Keratinocyte (primary cell): ENCODE data around the gene UBQLN1. TPM values are rescaled to one million over a fixed set of nuclear protein-coding genes. Genes with fewer than 3 reads are reported as not detected.

Experiments
- DNase-seq: peaks from one replicate; pipeline ENCODE4 v3.0.0-alpha.2; 2011; ENCODE audit warnings: low read depth, missing footprints, low spot score
- FAIRE-seq: peaks from 2 replicates; lab custom pipeline; 2011; peaks lifted over from hg19 to GRCh38; lab: Jason Lieb, UNC
- H2AFZ ChIP-seq: 2 replicates; pipeline ENCODE4 v1.6.0; 2012; ENCODE audit warnings: low read length, control low read depth, inconsistent platforms; ENCODE audit not compliant: control insufficient read depth
- H3K27ac ChIP-seq: 2 replicates; pipeline ENCODE4 v1.5.1; 2011; ENCODE audit warnings: low read length; ENCODE audit not compliant: control insufficient read depth, insufficient read depth
- H3K27me3 ChIP-seq: 3 replicates; pipeline ENCODE4 v1.6.0; 2011; ENCODE audit warnings: low read length; ENCODE audit not compliant: control insufficient read depth, insufficient read depth; ENCODE audit errors: extremely low read depth
- H3K36me3 ChIP-seq, 2 experiments: 2 replicates in 1 of 2; 3 replicates in 1 of 2; pipeline ENCODE4 v1.5.1; 2011; ENCODE audit warnings: low read length in 2 of 2, mild to moderate bottlenecking in 1 of 2; ENCODE audit not compliant: control insufficient read depth in 2 of 2, insufficient read depth in 2 of 2; ENCODE audit errors: extremely low read depth in 1 of 2
- H3K4me1 ChIP-seq: 3 replicates; pipeline ENCODE4 v1.5.1; 2011; ENCODE audit warnings: low read length; ENCODE audit not compliant: control insufficient read depth, insufficient read depth; ENCODE audit errors: extremely low read depth
- H3K4me2 ChIP-seq: 3 replicates; pipeline ENCODE4 v1.6.0; 2011; ENCODE audit warnings: low read depth, low read length; ENCODE audit not compliant: control insufficient read depth, insufficient read depth; ENCODE audit errors: extremely low read depth
- H3K4me3 ChIP-seq, 3 experiments: fragments of 200-600 bp in 1 of 3; sonication (generic) in 1 of 3; 2 replicates in 2 of 3; 3 replicates in 1 of 3; pipeline ENCODE4 v1.5.1; 2011 to 2016; ENCODE audit warnings: low read length in 3 of 3, mild to moderate bottlenecking in 3 of 3, control low read depth in 2 of 3, inconsistent platforms in 1 of 3, low read depth in 1 of 3, mixed read lengths in 1 of 3, mixed run types in 1 of 3, moderate library complexity in 1 of 3; ENCODE audit not compliant: control insufficient read depth in 2 of 3, insufficient read depth in 2 of 3; ENCODE audit errors: extremely low read depth in 1 of 3
- H3K79me2 ChIP-seq: 2 replicates; pipeline ENCODE4 v1.6.0; 2012; ENCODE audit warnings: low read length; ENCODE audit not compliant: control insufficient read depth, insufficient read depth
- H3K9ac ChIP-seq: 3 replicates; pipeline ENCODE4 v1.6.0; 2011; ENCODE audit warnings: low read length; ENCODE audit not compliant: control insufficient read depth, insufficient read depth; ENCODE audit errors: extremely low read depth
- H3K9me1 ChIP-seq: 3 replicates; pipeline ENCODE4 v1.6.0; 2011; ENCODE audit warnings: low read length; ENCODE audit not compliant: control insufficient read depth, insufficient read depth; ENCODE audit errors: extremely low read depth
- H3K9me3 ChIP-seq: 2 replicates; pipeline ENCODE4 v1.5.1; 2012; ENCODE audit warnings: low read depth, low read length; ENCODE audit not compliant: control insufficient read depth
- H4K20me1 ChIP-seq: 3 replicates; pipeline ENCODE4 v1.6.0; 2011; ENCODE audit warnings: low read length; ENCODE audit not compliant: control insufficient read depth, insufficient read depth; ENCODE audit errors: extremely low read depth
- CTCF ChIP-seq, 3 experiments: IDR thresholded peaks in 1 of 3; conservative IDR thresholded peaks in 1 of 3; optimal IDR thresholded peaks in 1 of 3; 2 replicates in 2 of 3; 3 replicates in 1 of 3; pipeline versions ENCODE3 to v1.5.1; 2011; ENCODE audit warnings: low read length in 3 of 3, mild to moderate bottlenecking in 3 of 3, moderate library complexity in 2 of 3, control low read depth in 1 of 3, inconsistent platforms in 1 of 3; ENCODE audit not compliant: insufficient read depth in 2 of 3; ENCODE audit errors: extremely low read depth in 1 of 3
- EZH2 ChIP-seq: IDR thresholded peaks from one replicate; pipeline ENCODE4 v1.6.1; 2012; ENCODE audit warnings: inconsistent platforms, mild to moderate bottlenecking, low read length, moderate library complexity
- dilution Hi-C: fragments of 300-500 bp; cut with MboI; formaldehyde crosslinking; loops from one replicate; pipeline ENCODE4 v1.7.0; 2020; ENCODE audit warnings: low sequenced_read_pairs; ENCODE audit not compliant: extremely low pct_ligation_motif_present
- polyA plus RNA-seq, 5 experiments: library from polyadenylated mRNA; depleted of rRNA in 3 of 5; stranded (reverse) in 3 of 5; stranded (forward) in 1 of 5; unstranded in 1 of 5; fragments of >200 nt; gene quantifications; 1 replicate in 1 of 5; 2 replicates in 3 of 5; 3 replicates in 1 of 5; pipeline versions ENCODE4 v1.2.1 to v1.2.3, GENCODE V29; 2011 to 2012; ENCODE audit warnings: missing spikeins in 2 of 5, low read depth in 1 of 5, low replicate concordance in 1 of 5

The UBQLN1 gene
- polyA plus RNA-seq, 1 donor (not counting 4 experiments of a cell fraction or from before 2014, with no cell fraction given) = 145 TPM

GRCh38 chr9:83677596-83677995 lies 30.2 kb downstream of the UBQLN1 start:
- H3K79me2 ChIP-seq = peaks cover 52% of the 10 kb centered on the region
- H3K27ac ChIP-seq = no peak overlapping the region
- H4K20me1 ChIP-seq = no peaks in the 10 kb centered on the region
- H3K4me1 ChIP-seq = no peaks in the 10 kb centered on the region
- H3K4me2 ChIP-seq = no peak overlapping the region
- no peaks in the 10 kb centered on the region for H3K9me3 ChIP-seq
- no peaks in the 10 kb centered on the region for H3K9me1 ChIP-seq
- H3K4me3 ChIP-seq = no peak overlapping the region
- dilution Hi-C loops = no loop called here
- H3K36me3 ChIP-seq = peaks cover 7 to 11% of the 10 kb centered on the region in 2 experiments
- TF ChIP-seq EZH2 = no peak
- no peak for TF ChIP-seq CTCF (optimal IDR thresholded peaks at IDR 0.05 in 1 of 3, IDR thresholded peaks at IDR 0.05 in 1 of 3, conservative IDR thresholded peaks at IDR 0.05 in 1 of 3; ENCODE audit: extremely low read depth in 1 of 3, insufficient read depth in 2 of 3, low read length in 3 of 3)
- no peak overlapping the region for H3K9ac ChIP-seq
- DNase-seq (no peak), FAIRE-seq (no peak)
- no peaks in the 10 kb centered on the region for H3K27me3 ChIP-seq
- H2AFZ ChIP-seq = no peak overlapping the region

DNA sequence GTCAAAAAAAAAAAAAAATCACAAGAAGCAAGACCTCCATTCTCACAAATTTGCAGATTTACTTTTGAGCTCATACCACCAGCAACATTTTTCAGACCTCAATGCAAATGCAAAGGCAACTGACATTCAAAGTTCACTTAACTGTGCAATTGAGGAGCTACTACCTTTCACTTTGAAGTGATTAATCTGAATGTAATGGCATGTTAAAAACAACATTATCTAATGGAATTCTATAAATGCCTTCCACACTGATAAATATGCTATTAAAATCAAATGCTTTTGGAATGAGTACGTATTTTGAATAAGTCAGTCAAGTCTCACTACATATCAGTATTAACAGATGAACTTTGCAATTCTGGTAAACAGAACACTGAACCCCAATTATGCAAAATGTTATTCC lies 32.3 kb downstream of the UBQLN1 start:
- Histone ChIP-seq H3K4me1 (no peaks in the 10 kb centered on the region), H4K20me1 (no peaks in the 10 kb centered on the region), H3K4me2 (no peak overlapping the region), H3K9me1 (no peaks in the 10 kb centered on the region), H3K9me3 (no peaks in the 10 kb centered on the region), H3K27me3 (no peaks in the 10 kb centered on the region), H3K27ac (no peak overlapping the region), H3K9ac (no peak overlapping the region), H3K79me2 (peaks cover 37% of the 10 kb centered on the region), H3K36me3 (peaks cover 14% of the 10 kb centered on the region in 2 experiments), H2AFZ (no peak overlapping the region), H3K4me3 (no peak overlapping the region)
- no peak for TF ChIP-seq CTCF (optimal IDR thresholded peaks at IDR 0.05 in 1 of 3, IDR thresholded peaks at IDR 0.05 in 1 of 3, conservative IDR thresholded peaks at IDR 0.05 in 1 of 3; ENCODE audit: extremely low read depth in 1 of 3, insufficient read depth in 2 of 3, low read length in 3 of 3)
- TF ChIP-seq EZH2 = no peak
- no peak for DNase-seq
- dilution Hi-C loops = no loop called here
- no peak for FAIRE-seq
